ENCODE measurements around the gene ELOVL1.

DNA sequence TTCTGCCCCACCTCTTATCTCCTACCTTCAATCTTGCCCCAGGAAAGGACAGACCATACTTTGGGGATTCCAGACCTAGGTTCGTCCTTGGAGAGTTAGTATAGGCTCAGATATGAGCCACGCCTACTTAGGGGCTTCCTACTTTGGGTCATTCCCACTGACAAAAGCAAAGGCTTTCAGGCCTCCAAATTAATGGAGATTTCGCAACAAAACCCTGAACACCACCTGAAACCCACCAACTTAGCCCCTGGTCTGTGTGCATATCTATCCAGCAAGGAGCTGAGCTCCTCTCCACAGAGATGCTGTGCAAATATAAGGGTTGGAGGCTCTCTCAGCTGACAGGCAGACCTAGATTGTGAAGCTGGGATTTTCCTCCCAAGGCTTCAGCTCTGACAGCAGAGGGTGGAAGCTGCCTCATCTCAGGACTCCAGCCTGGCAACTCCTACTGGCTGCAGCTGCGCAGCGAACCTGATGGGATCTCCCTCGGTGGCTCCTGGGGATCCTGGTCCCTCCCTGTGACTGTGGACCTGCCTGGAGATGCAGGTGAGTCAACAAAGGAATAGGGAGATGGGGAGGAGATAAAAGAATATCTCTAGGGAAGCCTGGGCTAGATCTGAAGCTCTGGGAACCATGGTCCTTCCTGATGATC lies 28.1 kb downstream of the ELOVL1 start:
- TF ChIP-seq, protein P1, sequence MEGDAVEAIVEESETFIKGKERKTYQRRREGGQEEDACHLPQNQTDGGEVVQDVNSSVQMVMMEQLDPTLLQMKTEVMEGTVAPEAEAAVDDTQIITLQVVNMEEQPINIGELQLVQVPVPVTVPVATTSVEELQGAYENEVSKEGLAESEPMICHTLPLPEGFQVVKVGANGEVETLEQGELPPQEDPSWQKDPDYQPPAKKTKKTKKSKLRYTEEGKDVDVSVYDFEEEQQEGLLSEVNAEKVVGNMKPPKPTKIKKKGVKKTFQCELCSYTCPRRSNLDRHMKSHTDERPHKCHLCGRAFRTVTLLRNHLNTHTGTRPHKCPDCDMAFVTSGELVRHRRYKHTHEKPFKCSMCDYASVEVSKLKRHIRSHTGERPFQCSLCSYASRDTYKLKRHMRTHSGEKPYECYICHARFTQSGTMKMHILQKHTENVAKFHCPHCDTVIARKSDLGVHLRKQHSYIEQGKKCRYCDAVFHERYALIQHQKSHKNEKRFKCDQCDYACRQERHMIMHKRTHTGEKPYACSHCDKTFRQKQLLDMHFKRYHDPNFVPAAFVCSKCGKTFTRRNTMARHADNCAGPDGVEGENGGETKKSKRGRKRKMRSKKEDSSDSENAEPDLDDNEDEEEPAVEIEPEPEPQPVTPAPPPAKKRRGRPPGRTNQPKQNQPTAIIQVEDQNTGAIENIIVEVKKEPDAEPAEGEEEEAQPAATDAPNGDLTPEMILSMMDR (IDR thresholded peaks at IDR 0.05) = no peak
- no peak for TF ChIP-seq POLR2A (IDR thresholded peaks at IDR 0.05)

All from esophagus squamous epithelium (tissue), 4 donors.